ENCODE data around the gene EN1.

EN1 gene

GRCh38 chr2:118817469-118817868 is 30.0 kb downstream of the EN1 start:
- no peak for DNase-seq (ENCODE audit: low read depth)

GRCh38 chr2:118816669-118817068 is 30.8 kb downstream of the EN1 start:
- no peak for DNase-seq (ENCODE audit: low read depth)

GRCh38 chr2:118815731-118816130 is 31.7 kb downstream of the EN1 start:
- DNase-seq (ENCODE audit: low read depth), result no peak

GRCh38 chr2:118815314-118815713 is 32.1 kb downstream of the EN1 start:
- DNase-seq (ENCODE audit: low read depth), result no peak

GRCh38 chr2:118814368-118814767 is 33.1 kb downstream of the EN1 start:
- DNase-seq (ENCODE audit: low read depth), result no peak

- DNase-seq (ENCODE audit: low read depth), result no peak
These were observed 33.7 kb downstream of the EN1 start for GRCh38 chr2:118813601-118814339.

GRCh38 chr2:118813111-118813510 is 34.3 kb downstream of the EN1 start:
- no peak for DNase-seq (ENCODE audit: low read depth)

- no peak for DNase-seq (ENCODE audit: low read depth)
These were observed 34.9 kb downstream of the EN1 start for GRCh38 chr2:118812552-118812951.

- no peak for DNase-seq (ENCODE audit: low read depth)
These were observed 35.8 kb downstream of the EN1 start for GRCh38 chr2:118811514-118812115.

GRCh38 chr2:118810766-118811165 is 36.7 kb downstream of the EN1 start:
- DNase-seq (ENCODE audit: low read depth), result no peak

- no peak for DNase-seq (ENCODE audit: low read depth)
These were observed 39.0 kb downstream of the EN1 start for GRCh38 chr2:118808429-118808809.

- no peak for DNase-seq (ENCODE audit: low read depth)
These were observed 39.6 kb downstream of the EN1 start for GRCh38 chr2:118807668-118808428.

GRCh38 chr2:118806797-118807667 is 40.4 kb downstream of the EN1 start:
- no peak for DNase-seq (ENCODE audit: low read depth)

GRCh38 chr2:118805064-118805690 is 42.3 kb downstream of the EN1 start:
- DNase-seq (ENCODE audit: low read depth), result no peak

GRCh38 chr2:118803012-118803411 is 44.4 kb downstream of the EN1 start:
- DNase-seq (ENCODE audit: low read depth), result no peak

GRCh38 chr2:118801151-118801550 is 46.3 kb downstream of the EN1 start:
- DNase-seq (ENCODE audit: low read depth), result no peak

GRCh38 chr2:118800736-118801135 is 46.7 kb downstream of the EN1 start:
- DNase-seq (ENCODE audit: low read depth), result no peak

GRCh38 chr2:118794546-118794945 is 52.9 kb downstream of the EN1 start:
- no peak for DNase-seq (ENCODE audit: low read depth)
